Common myeloid progenitor, CD34-positive (primary cell): ENCODE measurements around the gene ATXN1.

Experiments
- CTCF ChIA-PET: fragments of 350-600 bp; sonication (Branson Sonifier 250); formaldehyde crosslinking; loops from one replicate; lab custom pipeline; 2021; ENCODE audit warnings: antibody characterized with exemption; lab: Charles Lee
- POLR2A ChIA-PET: fragments of 350-600 bp; sonication (Branson Sonifier 250); formaldehyde crosslinking; loops from one replicate; lab custom pipeline; 2021; ENCODE audit warnings: antibody characterized with exemption; lab: Charles Lee
- DNase-seq, 3 donors: peaks; one replicate each; pipeline versions ENCODE4 v3.0.0 to v3.0.0-alpha.2; 2013
- H3K27ac ChIP-seq, 2 experiments: 1 replicate in 1 of 2; 2 replicates in 1 of 2; pipeline ENCODE4 v1.7.0; 2013; ENCODE audit warnings: inconsistent platforms in 2 of 2, low read length in 2 of 2, mild to moderate bottlenecking in 2 of 2, low read depth in 1 of 2, moderate library complexity in 1 of 2; ENCODE audit not compliant: severe bottlenecking in 2 of 2, insufficient read depth in 1 of 2, poor library complexity in 1 of 2
- H3K27me3 ChIP-seq, 5 experiments: replicated peaks in 2 of 5; 1 replicate in 3 of 5; 2 replicates in 2 of 5; pipeline versions ENCODE4 v1.6.1 to v1.7.0; 2013; ENCODE audit warnings: low read length in 4 of 5, mild to moderate bottlenecking in 2 of 5, moderate library complexity in 2 of 5, inconsistent platforms in 1 of 5; ENCODE audit not compliant: insufficient read depth in 5 of 5, control insufficient read depth in 4 of 5
- H3K36me3 ChIP-seq, 4 experiments: 1 replicate in 2 of 4; 2 replicates in 2 of 4; pipeline versions ENCODE4 v1.6.1 to v1.7.0; 2013; ENCODE audit warnings: low read length in 3 of 4, control low read depth in 1 of 4, mild to moderate bottlenecking in 1 of 4; ENCODE audit not compliant: control insufficient read depth in 4 of 4, insufficient read depth in 4 of 4
- H3K4me1 ChIP-seq, 4 experiments: 1 replicate in 3 of 4; 2 replicates in 1 of 4; pipeline versions ENCODE4 v1.6.1 to v1.7.1; 2013; ENCODE audit warnings: low read length in 3 of 4, mild to moderate bottlenecking in 3 of 4, control low read depth in 1 of 4, inconsistent platforms in 1 of 4, moderate library complexity in 1 of 4; ENCODE audit not compliant: control insufficient read depth in 4 of 4, insufficient read depth in 4 of 4; ENCODE audit errors: control extremely low read depth in 1 of 4
- H3K4me3 ChIP-seq, 7 experiments: 1 replicate in 4 of 7; 2 replicates in 3 of 7; pipeline versions ENCODE4 v1.5.1 to v1.7.0; 2013; ENCODE audit warnings: mild to moderate bottlenecking in 7 of 7, low read length in 6 of 7, moderate library complexity in 6 of 7, inconsistent platforms in 2 of 7, low read depth in 2 of 7, control low read depth in 1 of 7; ENCODE audit not compliant: insufficient read depth in 4 of 7, control insufficient read depth in 1 of 7; ENCODE audit errors: extremely low read depth in 1 of 7
- H3K9me3 ChIP-seq, 5 experiments: 1 replicate in 4 of 5; 2 replicates in 1 of 5; pipeline versions ENCODE4 v1.6.1 to v1.7.1; 2013; ENCODE audit warnings: low read length in 4 of 5, mild to moderate bottlenecking in 2 of 5, inconsistent platforms in 1 of 5, low read depth in 1 of 5, moderate library complexity in 1 of 5; ENCODE audit not compliant: control insufficient read depth in 4 of 5, insufficient read depth in 2 of 5; ENCODE audit errors: control extremely low read depth in 1 of 5
- WGBS: methylation state at CpG from one replicate; pipeline ENCODE4 v1.1.5; 2013; ENCODE audit not compliant: insufficient coverage; 5-methylcytosine and 5-hydroxymethylcytosine counted together

Gene ATXN1

DNA sequence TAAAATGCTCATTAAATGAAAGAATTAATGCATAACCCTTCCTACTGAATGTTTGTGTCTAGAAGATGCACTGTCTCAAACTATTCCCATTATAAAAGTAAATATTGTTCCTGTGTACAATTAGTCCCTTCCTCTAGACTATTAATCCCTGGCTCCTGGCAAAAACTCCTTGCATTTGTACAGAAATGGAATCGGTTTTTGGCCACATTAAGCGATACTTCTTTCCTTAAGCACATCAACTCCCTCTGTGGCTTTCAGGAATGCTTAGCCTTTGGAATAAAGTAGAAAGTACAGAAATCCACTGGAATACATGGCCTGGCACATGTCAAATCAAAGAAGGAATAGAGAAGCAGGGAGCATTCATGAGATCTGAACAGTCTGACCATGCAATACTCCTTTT, 343.1 kb downstream of the ATXN1 start:
- CTCF ChIA-PET, result interaction anchor here (1.2 kb wide), 1 partner anchor 9 kb away, joined by 6 read pairs; no protein-coding TSS in a partner anchor

DNA sequence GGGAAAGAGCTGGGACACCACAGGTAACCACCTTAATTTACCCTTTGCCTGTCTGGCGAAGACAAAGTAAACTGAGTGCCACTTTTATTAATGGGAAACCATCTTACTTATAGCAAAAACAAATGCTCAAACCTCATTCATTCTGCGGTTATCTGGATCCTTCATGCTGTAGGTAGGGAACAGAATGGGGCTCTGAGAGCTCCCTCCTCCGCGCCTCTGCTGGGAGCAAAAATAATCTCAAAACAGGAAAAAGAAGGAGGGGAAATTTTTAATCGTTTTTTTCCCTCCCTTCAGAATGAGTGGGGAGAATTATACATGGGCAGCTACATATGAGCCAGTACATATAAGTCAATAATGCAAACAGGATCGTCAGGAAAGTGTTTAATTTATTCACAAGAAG, 345.6 kb downstream of the ATXN1 start:
- H3K4me1 ChIP-seq, result peaks cover 0 to 3% (median 0%) of the 10 kb centered on the region in 4 experiments
- H3K9me3 ChIP-seq, result no peaks in the 10 kb centered on the region
- H3K4me3 ChIP-seq, result no peak overlapping the region
- no peaks in the 10 kb centered on the region for H3K36me3 ChIP-seq
- no peak for DNase-seq
- no peaks in the 10 kb centered on the region for H3K27me3 ChIP-seq
- no peak overlapping the region for H3K27ac ChIP-seq
- ChIA-PET CTCF (no interaction called here), POLR2A (no interaction called here)
- WGBS, result 96% methylated on average over 5 of the region's 6 CpGs

More for the DNA sequence above, 343.1 kb downstream of the ATXN1 start:
- POLR2A ChIA-PET, result no interaction called here
- no peaks in the 10 kb centered on the region for H3K36me3 ChIP-seq
- peaks cover 0 to 6% (median 2%) of the 10 kb centered on the region in 4 experiments for H3K4me1 ChIP-seq
- 90% methylated on average over 2 of the region's 2 CpGs for WGBS
- no peak overlapping the region for H3K4me3 ChIP-seq
- no peak for DNase-seq
- H3K27ac ChIP-seq, result no peak overlapping the region
- no peaks in the 10 kb centered on the region for H3K27me3 ChIP-seq
- H3K9me3 ChIP-seq, result no peaks in the 10 kb centered on the region

DNA sequence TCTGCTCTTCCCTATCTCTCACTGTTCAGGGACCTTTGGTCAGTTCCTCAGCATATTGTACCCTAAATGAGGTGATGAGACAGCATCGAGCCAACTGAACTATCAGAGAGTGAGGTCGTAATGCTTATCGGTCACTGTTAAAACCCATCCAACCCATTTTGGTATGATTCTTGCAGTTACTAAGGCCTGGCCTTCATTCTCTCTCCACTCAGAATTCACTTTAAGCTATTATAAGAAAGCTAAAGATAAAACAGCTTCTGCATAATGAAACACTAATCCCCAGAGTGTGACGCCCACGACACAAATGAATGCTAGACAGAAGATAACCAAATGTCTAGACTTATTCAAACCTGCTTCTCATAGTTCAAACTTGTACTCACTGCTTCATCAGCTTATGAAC, 347.1 kb downstream of the ATXN1 start:
- ChIA-PET POLR2A (no interaction called here), CTCF (interaction anchor here (0.5 to 1.6 kb wide), 6 partner anchors 10 to 1978 kb away, joined by 3 to 4 read pairs (median 3); no protein-coding TSS in a partner anchor)

DNA sequence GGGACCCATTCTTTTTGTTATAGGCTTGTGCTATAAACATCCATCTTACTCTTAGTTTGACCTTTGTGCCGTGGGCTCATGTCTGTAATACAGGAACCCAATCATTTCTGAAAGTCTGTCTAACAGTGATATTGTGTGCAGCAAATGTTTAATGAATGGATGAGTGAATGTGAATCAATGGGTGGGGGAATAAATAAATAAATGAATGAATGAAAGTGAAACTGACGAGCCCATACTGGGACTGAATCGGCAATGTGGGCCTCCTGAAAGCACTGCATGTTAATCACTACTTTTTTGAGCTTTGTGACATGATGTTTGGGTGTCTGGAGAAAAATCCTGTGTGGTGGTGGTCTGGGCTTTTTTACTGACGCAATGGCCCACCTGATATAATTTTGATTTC, 347.9 kb downstream of the ATXN1 start:
- Histone ChIP-seq H3K27me3 (no peaks in the 10 kb centered on the region), H3K27ac (no peak overlapping the region), H3K9me3 (no peaks in the 10 kb centered on the region), H3K4me3 (no peak overlapping the region), H3K36me3 (no peaks in the 10 kb centered on the region), H3K4me1 (no peaks in the 10 kb centered on the region)
- POLR2A ChIA-PET, result interaction anchor here (0.6 kb wide), 1 partner anchor 68 kb away, joined by 3 read pairs; no protein-coding TSS in a partner anchor
- 100% methylated on average over 3 of the region's 4 CpGs for WGBS
- no peak for DNase-seq
- CTCF ChIA-PET, result interaction anchor here (1.0 to 5.1 kb wide), 3 partner anchors 39 to 81 kb away, joined by 3 to 36 read pairs (median 3); no protein-coding TSS in a partner anchor

More for the DNA sequence above, 347.1 kb downstream of the ATXN1 start:
- Histone ChIP-seq H3K36me3 (no peaks in the 10 kb centered on the region), H3K9me3 (no peaks in the 10 kb centered on the region), H3K4me3 (no peak overlapping the region), H3K27ac (no peak overlapping the region), H3K27me3 (no peaks in the 10 kb centered on the region), H3K4me1 (no peaks in the 10 kb centered on the region)
- DNase-seq, result no peak
- 86% methylated on average over 2 of the region's 5 CpGs for WGBS

DNA sequence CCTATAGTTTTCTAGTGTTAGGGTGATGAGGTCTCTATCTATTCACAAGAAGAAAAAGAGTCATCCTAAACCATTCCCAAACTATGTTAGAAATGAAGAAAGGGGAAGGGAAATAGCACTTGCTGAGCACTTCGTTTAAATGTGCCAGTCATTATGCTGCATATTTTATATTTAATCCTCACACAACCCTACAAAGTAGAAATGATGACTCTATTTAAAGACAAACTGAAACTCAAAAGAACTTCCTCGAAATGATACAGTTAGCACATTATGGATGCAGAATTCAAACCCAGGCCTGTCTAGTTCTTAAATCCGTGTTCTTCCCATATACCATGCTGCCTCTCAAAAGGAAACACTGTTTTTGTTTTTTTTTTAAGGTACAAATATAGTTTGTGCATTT, 348.3 kb downstream of the ATXN1 start:
- CTCF ChIA-PET, result interaction anchor here (1.0 to 5.1 kb wide), 3 partner anchors 39 to 80 kb away, joined by 3 to 36 read pairs (median 3); no protein-coding TSS in a partner anchor
- Histone ChIP-seq H3K36me3 (no peaks in the 10 kb centered on the region), H3K27ac (no peak overlapping the region), H3K4me3 (no peak overlapping the region), H3K9me3 (no peaks in the 10 kb centered on the region), H3K4me1 (no peaks in the 10 kb centered on the region), H3K27me3 (no peaks in the 10 kb centered on the region)
- POLR2A ChIA-PET, result interaction anchor here (0.6 kb wide), 1 partner anchor 68 kb away, joined by 3 read pairs; no protein-coding TSS in a partner anchor
- no CpG with 5 or more reads among the region's 3 CpGs for WGBS
- DNase-seq, result peak in 2 of 3 donors; percentile 7 to 10

DNA sequence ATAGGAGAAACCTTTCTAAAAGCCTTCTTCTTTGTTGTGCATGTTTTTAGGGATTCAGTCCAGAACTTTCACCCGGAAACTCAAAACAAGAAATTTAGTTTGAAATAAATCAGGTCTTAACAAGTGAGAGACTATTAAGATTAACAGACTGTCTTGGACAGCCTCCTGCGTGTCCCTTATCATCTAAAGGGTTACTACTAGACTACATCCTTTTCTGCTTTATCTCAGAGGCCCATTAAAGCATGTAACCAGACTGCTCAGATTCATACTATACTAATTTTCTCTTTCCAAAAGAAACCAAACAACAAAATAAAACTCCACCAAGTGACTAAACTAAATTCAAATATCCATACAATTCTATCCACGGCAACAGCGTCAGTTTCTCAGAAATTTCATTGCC, 349.1 kb downstream of the ATXN1 start:
- no peaks in the 10 kb centered on the region for H3K36me3 ChIP-seq
- 95% methylated on average over 4 of the region's 4 CpGs for WGBS
- DNase-seq, result peak in 2 of 3 donors; percentile 22 to 36
- H3K4me3 ChIP-seq, result no peak overlapping the region
- POLR2A ChIA-PET, result no interaction called here
- H3K27ac ChIP-seq, result no peak overlapping the region
- H3K4me1 ChIP-seq, result peaks cover 0 to 3% (median 0%) of the 10 kb centered on the region in 4 experiments
- no peaks in the 10 kb centered on the region for H3K27me3 ChIP-seq
- CTCF ChIA-PET, result interaction anchor here (1.0 to 5.1 kb wide), 2 partner anchors 43 to 80 kb away, joined by 3 to 36 read pairs; no protein-coding TSS in a partner anchor
- no peaks in the 10 kb centered on the region for H3K9me3 ChIP-seq
